H9 (cell line): ENCODE results near the gene LRRN3. TPM values are rescaled to one million over a fixed set of nuclear protein-coding genes. Genes with fewer than 3 reads are reported as not detected.

Experiments
- DNase-seq: peaks from one replicate; pipeline ENCODE4 v3.0.0-alpha.2; 2017
- H2AFZ ChIP-seq: one replicate; pipeline ENCODE4 v1.6.1; 2013; ENCODE audit warnings: mild to moderate bottlenecking, low read length, control low read depth, moderate library complexity
- H2AK5ac ChIP-seq: 2 replicates; pipeline ENCODE4 v1.6.1; 2013; ENCODE audit warnings: low read length, control low read depth, mixed read lengths; ENCODE audit not compliant: insufficient read length
- H2BK120ac ChIP-seq: one replicate; pipeline ENCODE4 v1.6.1; 2013; ENCODE audit warnings: low read depth, mild to moderate bottlenecking, low read length, control low read depth, inconsistent platforms; ENCODE audit not compliant: poor library complexity, severe bottlenecking
- H2BK12ac ChIP-seq: 2 replicates; pipeline ENCODE4 v1.6.1; 2013; ENCODE audit warnings: low read length, control low read depth, mixed read lengths, low read depth; ENCODE audit not compliant: insufficient read length
- H2BK15ac ChIP-seq: 2 replicates; pipeline ENCODE4 v1.6.1; 2013; ENCODE audit warnings: low read depth, low read length, control low read depth
- H2BK20ac ChIP-seq: one replicate; pipeline ENCODE4 v1.6.1; 2013; ENCODE audit warnings: low read depth, mild to moderate bottlenecking, low read length, control low read depth, inconsistent platforms; ENCODE audit not compliant: poor library complexity, severe bottlenecking
- H2BK5ac ChIP-seq: 2 replicates; pipeline ENCODE4 v1.6.1; 2013; ENCODE audit warnings: low read length, control low read depth, mixed read lengths; ENCODE audit not compliant: insufficient read length
- H3K14ac ChIP-seq: 2 replicates; pipeline ENCODE4 v1.6.1; 2013; ENCODE audit warnings: low read length, control low read depth; ENCODE audit not compliant: insufficient read depth
- H3K18ac ChIP-seq: 2 replicates; pipeline ENCODE4 v1.6.1; 2013; ENCODE audit warnings: low read depth, mild to moderate bottlenecking, mixed read lengths, low read length, control low read depth; ENCODE audit not compliant: insufficient read length
- H3K23ac ChIP-seq: 2 replicates; pipeline ENCODE4 v1.6.1; 2013; ENCODE audit warnings: low read length, control low read depth, mixed read lengths, low read depth; ENCODE audit not compliant: insufficient read length
- H3K23me2 ChIP-seq: 2 replicates; pipeline ENCODE4 v1.6.1; 2013; ENCODE audit warnings: low read depth, mild to moderate bottlenecking, mixed read lengths, low read length, control low read depth; ENCODE audit not compliant: insufficient read length, poor library complexity, severe bottlenecking
- H3K27ac ChIP-seq: 2 replicates; pipeline ENCODE4 v1.5.1; 2013; ENCODE audit warnings: low read length, control low read depth, mixed read lengths, low read depth; ENCODE audit not compliant: insufficient read length
- H3K27me3 ChIP-seq: 2 replicates; pipeline ENCODE4 v1.6.1; 2013; ENCODE audit warnings: low read length, control low read depth, inconsistent platforms; ENCODE audit not compliant: insufficient read depth
- H3K4ac ChIP-seq: 2 replicates; pipeline ENCODE4 v1.6.1; 2013; ENCODE audit warnings: low read depth, mild to moderate bottlenecking, control low read depth, inconsistent platforms, low read length, moderate library complexity
- H3K4me1 ChIP-seq: 2 replicates; pipeline ENCODE4 v1.6.1; 2013; ENCODE audit warnings: low read length, control low read depth, inconsistent platforms; ENCODE audit not compliant: insufficient read depth
- H3K4me2 ChIP-seq: 2 replicates; pipeline ENCODE4 v1.6.1; 2013; ENCODE audit warnings: low read length, control low read depth, mixed read lengths; ENCODE audit not compliant: insufficient read length, insufficient read depth
- H3K56ac ChIP-seq: 2 replicates; pipeline ENCODE4 v1.6.1; 2013; ENCODE audit warnings: low read depth, mild to moderate bottlenecking, mixed read lengths, low read length, control low read depth; ENCODE audit not compliant: insufficient read length
- H3K79me1 ChIP-seq: 2 replicates; pipeline ENCODE4 v1.6.1; 2013; ENCODE audit warnings: low read depth, mild to moderate bottlenecking, moderate library complexity, low read length, control low read depth, inconsistent platforms; ENCODE audit not compliant: insufficient read depth, poor library complexity, severe bottlenecking
- H3K79me2 ChIP-seq: 2 replicates; pipeline ENCODE4 v1.6.1; 2013; ENCODE audit warnings: low read length, control low read depth, inconsistent platforms; ENCODE audit not compliant: insufficient read depth
- H3K9ac ChIP-seq: 2 replicates; pipeline ENCODE4 v1.6.1; 2013; ENCODE audit warnings: low read length, control low read depth, mixed read lengths; ENCODE audit not compliant: insufficient read length; ENCODE audit errors: extremely low read depth
- H3K9me3 ChIP-seq: one replicate; pipeline ENCODE4 v1.6.1; 2013; ENCODE audit warnings: low read depth, low read length, inconsistent platforms; ENCODE audit not compliant: control insufficient read depth
- H3T11ph ChIP-seq: one replicate; pipeline ENCODE4 v1.6.1; 2013; ENCODE audit warnings: mild to moderate bottlenecking, low read length, control low read depth, inconsistent platforms
- H4K20me1 ChIP-seq: one replicate; pipeline ENCODE4 v1.6.1; 2013; ENCODE audit not compliant: control insufficient read depth, insufficient read length, insufficient read depth
- H4K5ac ChIP-seq: 2 replicates; pipeline ENCODE4 v1.6.1; 2013; ENCODE audit warnings: low read depth, mild to moderate bottlenecking, mixed read lengths, low read length, control low read depth; ENCODE audit not compliant: insufficient read length
- H4K8ac ChIP-seq: replicated peaks from 2 replicates; pipeline ENCODE4 v1.6.1; 2013; ENCODE audit warnings: low read length, control low read depth, mixed read lengths, low read depth; ENCODE audit not compliant: insufficient read length
- H4K91ac ChIP-seq: 2 replicates; pipeline ENCODE4 v1.6.1; 2013; ENCODE audit warnings: low read depth, mild to moderate bottlenecking, moderate library complexity, mixed read lengths, low read length, control low read depth; ENCODE audit not compliant: insufficient read length
- H3K27ac Mint-ChIP-seq, 3 experiments: 2 replicates in 2 of 3; 3 replicates in 1 of 3; pipeline ENCODE4 v1.8.0; 2020 to 2021; ENCODE audit warnings: mixed read lengths in 3 of 3, mild to moderate bottlenecking in 1 of 3, moderate library complexity in 1 of 3
- H3K27me3 Mint-ChIP-seq: 2 replicates; pipeline ENCODE4 v1.8.0; 2021; ENCODE audit warnings: low read depth, mild to moderate bottlenecking, moderate library complexity, mixed read lengths
- H3K36me3 Mint-ChIP-seq, 3 experiments: 2 replicates in 2 of 3; 3 replicates in 1 of 3; pipeline ENCODE4 v1.8.0; 2020 to 2021; ENCODE audit warnings: low read depth in 3 of 3, mixed read lengths in 3 of 3; ENCODE audit not compliant: insufficient read depth in 1 of 3
- H3K4me1 Mint-ChIP-seq, 2 experiments: 2 replicates each; pipeline ENCODE4 v1.8.0; 2020; ENCODE audit warnings: mixed read lengths in 2 of 2
- H3K4me3 Mint-ChIP-seq, 2 experiments: 2 replicates in 1 of 2; 3 replicates in 1 of 2; pipeline ENCODE4 v1.8.0; 2020 to 2021; ENCODE audit warnings: mild to moderate bottlenecking in 2 of 2, mixed read lengths in 2 of 2, moderate library complexity in 1 of 2
- H3K9me3 Mint-ChIP-seq, 2 experiments: 2 replicates in 1 of 2; 3 replicates in 1 of 2; pipeline ENCODE4 v1.8.0; 2020; ENCODE audit warnings: mild to moderate bottlenecking in 2 of 2, mixed read lengths in 2 of 2, moderate library complexity in 1 of 2
- WGBS: extraction: QIAGEN DNeasy Blood & Tissue Kit; methylation state at CpG from one replicate; pipeline ENCODE4 v1.1.7; 2013; ENCODE audit warnings: missing lambda C conversion rate, low lambda C conversion rate, mixed read lengths; ENCODE audit not compliant: insufficient read length; ENCODE audit errors: extremely low coverage; 5-methylcytosine and 5-hydroxymethylcytosine counted together
- total RNA-seq: library from RNA; stranded (reverse); gene quantifications from 2 replicates; pipeline ENCODE4 v1.2.1, GENCODE V29; 2021
- TF ChIP-seq, protein P1 (sequence below): fragments of 200-600 bp; sonication (generic); conservative IDR thresholded peaks from 3 replicates; pipeline ENCODE4 v1.8.0; 2021; ENCODE audit warnings: antibody characterized with exemption, mild to moderate bottlenecking

Gene LRRN3
- total RNA-seq, 1 experiment from 2014 or later: 0.77 TPM

DNA sequence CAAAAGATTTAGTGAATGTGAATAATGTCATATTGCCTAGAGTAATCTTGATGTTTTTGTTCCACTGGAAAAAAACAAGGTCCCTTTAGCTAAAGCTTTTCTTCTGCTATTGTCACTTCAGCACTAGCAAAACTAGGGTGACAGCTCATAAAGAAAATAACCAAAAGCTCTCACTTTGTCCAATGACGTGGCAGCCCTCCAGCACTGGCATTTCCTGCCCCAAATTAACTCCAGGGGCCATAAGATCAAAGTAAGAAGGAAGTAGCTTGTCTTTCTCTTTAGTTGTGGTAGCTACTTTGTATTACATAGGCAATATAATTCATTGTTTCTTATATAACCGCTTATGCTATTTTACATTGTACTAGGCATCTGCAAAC is 47.3 kb downstream of the LRRN3 start:
- H2BK15ac ChIP-seq: no peak overlapping the region
- H3K9me3 Mint-ChIP-seq: no peaks in the 10 kb centered on the region
- no peaks in the 10 kb centered on the region for H3K36me3 Mint-ChIP-seq
- no peaks in the 10 kb centered on the region for H3K9me3 ChIP-seq
- TF ChIP-seq, protein P1, sequence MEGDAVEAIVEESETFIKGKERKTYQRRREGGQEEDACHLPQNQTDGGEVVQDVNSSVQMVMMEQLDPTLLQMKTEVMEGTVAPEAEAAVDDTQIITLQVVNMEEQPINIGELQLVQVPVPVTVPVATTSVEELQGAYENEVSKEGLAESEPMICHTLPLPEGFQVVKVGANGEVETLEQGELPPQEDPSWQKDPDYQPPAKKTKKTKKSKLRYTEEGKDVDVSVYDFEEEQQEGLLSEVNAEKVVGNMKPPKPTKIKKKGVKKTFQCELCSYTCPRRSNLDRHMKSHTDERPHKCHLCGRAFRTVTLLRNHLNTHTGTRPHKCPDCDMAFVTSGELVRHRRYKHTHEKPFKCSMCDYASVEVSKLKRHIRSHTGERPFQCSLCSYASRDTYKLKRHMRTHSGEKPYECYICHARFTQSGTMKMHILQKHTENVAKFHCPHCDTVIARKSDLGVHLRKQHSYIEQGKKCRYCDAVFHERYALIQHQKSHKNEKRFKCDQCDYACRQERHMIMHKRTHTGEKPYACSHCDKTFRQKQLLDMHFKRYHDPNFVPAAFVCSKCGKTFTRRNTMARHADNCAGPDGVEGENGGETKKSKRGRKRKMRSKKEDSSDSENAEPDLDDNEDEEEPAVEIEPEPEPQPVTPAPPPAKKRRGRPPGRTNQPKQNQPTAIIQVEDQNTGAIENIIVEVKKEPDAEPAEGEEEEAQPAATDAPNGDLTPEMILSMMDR: no peak
- no peak overlapping the region for H3K23ac ChIP-seq
- no peak overlapping the region for H2BK5ac ChIP-seq
- no peak overlapping the region for H2BK120ac ChIP-seq
- H3K18ac ChIP-seq: no peak overlapping the region
- H3K14ac ChIP-seq: no peak overlapping the region
- H2BK12ac ChIP-seq: no peak overlapping the region
- H3T11ph ChIP-seq: no peak overlapping the region
- H3K4me3 Mint-ChIP-seq: no peak overlapping the region
- H3K27ac Mint-ChIP-seq: no peak overlapping the region
- no peak overlapping the region for H3K27ac ChIP-seq
- H3K23me2 ChIP-seq: no peaks in the 10 kb centered on the region
- H2BK20ac ChIP-seq: no peak overlapping the region
- no peak overlapping the region for H2AFZ ChIP-seq
- H3K56ac ChIP-seq: no peak overlapping the region
- WGBS: no CpG with 5 or more reads among the region's 2 CpGs
- no peaks in the 10 kb centered on the region for H3K27me3 ChIP-seq
- H2AK5ac ChIP-seq: no peak overlapping the region
- H3K27me3 Mint-ChIP-seq: no peaks in the 10 kb centered on the region
- no peak overlapping the region for H3K4ac ChIP-seq
- no peak overlapping the region for H4K91ac ChIP-seq
- H3K4me2 ChIP-seq: no peak overlapping the region
- no peak overlapping the region for H4K8ac ChIP-seq
- no peaks in the 10 kb centered on the region for H3K79me1 ChIP-seq
- no peaks in the 10 kb centered on the region for H4K20me1 ChIP-seq
- no peaks in the 10 kb centered on the region for H3K4me1 ChIP-seq
- no peaks in the 10 kb centered on the region for H3K79me2 ChIP-seq
- no peak overlapping the region for H3K9ac ChIP-seq
- no peak for DNase-seq
- H4K5ac ChIP-seq: no peak overlapping the region
- peaks cover 3 to 9% of the 10 kb centered on the region in 2 experiments for H3K4me1 Mint-ChIP-seq
